Endothelial cell (in vitro differentiated cells): Measurements from ENCODE around the gene AFF2. TPM values are rescaled to one million over a fixed set of nuclear protein-coding genes. Genes with fewer than 3 reads are reported as not detected.

ENCODE experiments used
- DNase-seq: peaks from one replicate; pipeline ENCODE4 v3.0.0; 2021; ENCODE audit warnings: low spot score
- H3K27ac Mint-ChIP-seq: one replicate; pipeline ENCODE4 v1.8.0; 2021; ENCODE audit warnings: mixed read lengths, inconsistent platforms; ENCODE audit not compliant: unreplicated experiment
- H3K27me3 Mint-ChIP-seq: one replicate; pipeline ENCODE4 v1.8.0; 2021; ENCODE audit warnings: mild to moderate bottlenecking, moderate library complexity, mixed read lengths, inconsistent platforms; ENCODE audit not compliant: unreplicated experiment
- H3K36me3 Mint-ChIP-seq: one replicate; pipeline ENCODE4 v1.8.0; 2021; ENCODE audit warnings: mild to moderate bottlenecking, low read depth, mixed read lengths, inconsistent platforms; ENCODE audit not compliant: unreplicated experiment
- H3K4me1 Mint-ChIP-seq: one replicate; pipeline ENCODE4 v1.8.0; 2021; ENCODE audit warnings: mild to moderate bottlenecking, mixed read lengths, inconsistent platforms; ENCODE audit not compliant: unreplicated experiment
- H3K4me3 Mint-ChIP-seq: one replicate; pipeline ENCODE4 v1.8.0; 2021; ENCODE audit warnings: mild to moderate bottlenecking, mixed read lengths, inconsistent platforms; ENCODE audit not compliant: unreplicated experiment
- H3K9me3 Mint-ChIP-seq: one replicate; pipeline ENCODE4 v1.8.0; 2021; ENCODE audit warnings: mixed read lengths, inconsistent platforms; ENCODE audit not compliant: unreplicated experiment
- total RNA-seq: library from RNA; stranded (reverse); fragmentation: NEBNext Ultra II Directional; extraction: Animal tissue kit (Norgen Biotek cat#: 25700); gene quantifications from one replicate; pipeline ENCODE4 v1.2.1, GENCODE V29; 2021; ENCODE audit not compliant: unreplicated experiment
- TF ChIP-seq, protein P1 (sequence below): fragments of 200-600 bp; sonication (generic); IDR thresholded peaks from one replicate; pipeline ENCODE4 v1.5.0; 2021; ENCODE audit warnings: antibody characterized with exemption; ENCODE audit not compliant: unreplicated experiment

Gene AFF2
- total RNA-seq, 1 donor from 2014 or later = 9.3 TPM

DNA sequence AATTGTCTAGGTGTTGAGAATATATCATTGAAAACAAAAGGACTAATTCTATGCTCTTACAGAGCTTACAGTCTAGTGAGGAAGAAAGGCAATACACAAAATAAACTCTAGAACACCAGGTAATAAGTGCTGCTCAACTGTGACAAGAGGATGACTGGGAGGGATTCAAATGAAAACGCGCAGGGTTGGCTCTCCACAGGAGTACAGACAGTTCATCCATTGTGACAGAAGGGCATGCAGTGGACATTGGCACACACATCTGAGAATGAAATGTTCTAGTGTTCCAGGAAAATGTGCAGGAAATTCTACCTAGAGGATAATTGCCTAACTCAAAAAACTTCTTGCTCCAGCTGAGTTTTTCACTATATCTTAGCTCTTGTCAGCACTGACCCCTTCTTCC, 512.7 kb downstream of the AFF2 start:
- Mint-ChIP-seq H3K27ac (no peak overlapping the region), H3K4me3 (no peak overlapping the region), H3K27me3 (no peaks in the 10 kb centered on the region), H3K9me3 (no peaks in the 10 kb centered on the region), H3K4me1 (no peaks in the 10 kb centered on the region), H3K36me3 (no peaks in the 10 kb centered on the region)
- TF ChIP-seq, protein P1, sequence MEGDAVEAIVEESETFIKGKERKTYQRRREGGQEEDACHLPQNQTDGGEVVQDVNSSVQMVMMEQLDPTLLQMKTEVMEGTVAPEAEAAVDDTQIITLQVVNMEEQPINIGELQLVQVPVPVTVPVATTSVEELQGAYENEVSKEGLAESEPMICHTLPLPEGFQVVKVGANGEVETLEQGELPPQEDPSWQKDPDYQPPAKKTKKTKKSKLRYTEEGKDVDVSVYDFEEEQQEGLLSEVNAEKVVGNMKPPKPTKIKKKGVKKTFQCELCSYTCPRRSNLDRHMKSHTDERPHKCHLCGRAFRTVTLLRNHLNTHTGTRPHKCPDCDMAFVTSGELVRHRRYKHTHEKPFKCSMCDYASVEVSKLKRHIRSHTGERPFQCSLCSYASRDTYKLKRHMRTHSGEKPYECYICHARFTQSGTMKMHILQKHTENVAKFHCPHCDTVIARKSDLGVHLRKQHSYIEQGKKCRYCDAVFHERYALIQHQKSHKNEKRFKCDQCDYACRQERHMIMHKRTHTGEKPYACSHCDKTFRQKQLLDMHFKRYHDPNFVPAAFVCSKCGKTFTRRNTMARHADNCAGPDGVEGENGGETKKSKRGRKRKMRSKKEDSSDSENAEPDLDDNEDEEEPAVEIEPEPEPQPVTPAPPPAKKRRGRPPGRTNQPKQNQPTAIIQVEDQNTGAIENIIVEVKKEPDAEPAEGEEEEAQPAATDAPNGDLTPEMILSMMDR = no peak
- no peak for DNase-seq

DNA sequence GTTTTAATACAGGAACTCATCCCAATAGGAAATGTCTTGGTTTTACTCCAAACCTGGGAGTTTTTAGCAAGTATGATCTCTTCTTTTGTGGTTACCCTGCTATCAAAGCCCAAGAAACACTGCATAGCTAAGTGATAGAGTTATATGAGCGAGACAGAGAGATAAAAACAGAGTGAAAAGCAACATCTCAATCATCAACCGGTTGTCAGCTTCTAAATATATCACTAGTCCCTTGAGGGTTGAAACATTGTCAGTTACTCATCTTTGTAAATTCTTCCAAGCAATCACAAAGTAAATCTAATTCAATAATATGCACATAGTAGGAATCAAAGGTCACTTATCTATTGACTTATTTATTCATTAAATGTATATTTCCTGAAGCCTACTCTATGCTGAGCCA, 520.7 kb downstream of the AFF2 start:
- Mint-ChIP-seq H3K36me3 (no peaks in the 10 kb centered on the region), H3K9me3 (no peaks in the 10 kb centered on the region), H3K4me1 (no peaks in the 10 kb centered on the region), H3K27ac (no peak overlapping the region), H3K4me3 (no peak overlapping the region), H3K27me3 (no peaks in the 10 kb centered on the region)
- DNase-seq = no peak
- TF ChIP-seq, protein P1 = no peak

DNA sequence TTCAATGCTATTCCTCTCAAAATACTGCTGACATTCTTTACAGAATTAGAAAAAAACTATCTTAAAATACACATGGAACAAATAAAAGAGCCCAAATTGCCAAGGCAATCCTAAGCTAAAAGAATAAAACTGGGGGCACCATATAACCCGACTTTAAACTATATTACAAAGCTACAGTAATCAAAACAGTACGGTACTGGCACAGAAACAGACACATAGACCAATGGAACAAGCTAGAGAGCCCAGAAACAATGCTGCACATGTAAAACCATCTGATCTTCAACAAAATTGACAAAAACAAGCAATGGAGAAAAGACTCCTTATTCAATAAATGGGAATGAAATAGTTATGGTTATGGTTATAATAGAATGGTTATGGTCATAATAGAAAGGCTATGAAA, 522.1 kb downstream of the AFF2 start:
- Mint-ChIP-seq H3K9me3 (no peaks in the 10 kb centered on the region), H3K27ac (no peak overlapping the region), H3K4me1 (no peaks in the 10 kb centered on the region), H3K36me3 (no peaks in the 10 kb centered on the region), H3K27me3 (no peaks in the 10 kb centered on the region), H3K4me3 (no peak overlapping the region)
- TF ChIP-seq, protein P1 = no peak
- DNase-seq = no peak

DNA sequence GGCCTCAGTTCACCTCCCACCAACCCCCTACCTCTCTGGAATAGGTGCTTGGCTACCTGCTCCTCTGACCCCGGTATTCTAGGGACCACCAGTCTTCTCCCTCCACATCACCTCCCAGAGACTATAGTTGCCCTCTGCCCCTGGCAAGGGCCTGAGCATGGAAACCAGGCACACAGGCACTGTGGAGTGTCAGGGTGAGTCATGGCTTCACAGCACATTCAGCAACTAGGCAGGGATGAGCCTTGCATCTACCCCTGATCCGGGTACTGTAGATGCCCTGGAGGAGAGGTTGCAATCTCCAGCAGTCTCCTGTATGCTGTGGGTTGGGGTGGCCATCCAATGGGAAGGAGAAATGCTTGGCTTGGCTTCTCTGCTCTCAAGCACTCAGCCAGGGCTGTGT, 532.0 kb downstream of the AFF2 start:
- H3K4me3 Mint-ChIP-seq = no peak overlapping the region
- TF ChIP-seq, protein P1 = no peak
- no peaks in the 10 kb centered on the region for H3K4me1 Mint-ChIP-seq
- H3K36me3 Mint-ChIP-seq = no peaks in the 10 kb centered on the region
- no peaks in the 10 kb centered on the region for H3K9me3 Mint-ChIP-seq
- H3K27ac Mint-ChIP-seq = no peak overlapping the region
- H3K27me3 Mint-ChIP-seq = peaks cover 2% of the 10 kb centered on the region
- no peak for DNase-seq

DNA sequence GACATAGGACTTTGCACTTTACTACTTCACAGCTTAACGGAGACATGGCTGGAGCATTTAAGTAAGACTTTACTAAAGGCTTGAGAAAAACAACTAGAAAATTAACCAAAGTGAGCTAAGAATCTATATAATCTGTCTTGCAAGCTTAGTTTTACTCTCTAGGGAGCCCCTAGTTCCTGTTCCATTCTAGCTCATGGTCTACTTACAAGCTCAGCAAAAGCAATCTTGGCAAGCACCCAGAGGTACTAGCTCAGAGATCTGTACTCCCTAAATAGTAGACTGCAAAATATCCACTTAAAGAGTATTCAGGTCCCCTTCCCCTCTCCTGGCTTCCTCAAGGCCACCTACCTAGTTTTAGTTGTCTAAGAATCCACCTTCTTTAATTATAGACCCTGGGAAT, 535.7 kb downstream of the AFF2 start:
- H3K9me3 Mint-ChIP-seq = no peaks in the 10 kb centered on the region
- H3K27me3 Mint-ChIP-seq = peaks cover 2% of the 10 kb centered on the region
- no peaks in the 10 kb centered on the region for H3K4me1 Mint-ChIP-seq
- no peak overlapping the region for H3K4me3 Mint-ChIP-seq
- H3K36me3 Mint-ChIP-seq = no peaks in the 10 kb centered on the region
- DNase-seq = no peak
- TF ChIP-seq, protein P1 = no peak
- H3K27ac Mint-ChIP-seq = no peak overlapping the region
